ENCODE measurements around the gene DRD4.

The DRD4 gene

GRCh38 chr11:636511-637332 lies at the start of gene DRD4:
Gene DRD4 (plus strand): TSS chr11:637269. CDS start chr11:637305, 36 bp downstream.
- no peak for DNase-seq

GRCh38 chr11:587546-587945 lies 49.5 kb upstream of the DRD4 start:
- no peak for DNase-seq

GRCh38 chr11:587978-588380 lies 49.1 kb upstream of the DRD4 start:
- DNase-seq = no peak

- no peak for DNase-seq
Observed at GRCh38 chr11:589798-590197, 47.3 kb upstream of the DRD4 start.

- DNase-seq = no peak
Observed at GRCh38 chr11:590997-591396, 46.1 kb upstream of the DRD4 start.

- no peak for DNase-seq
Observed at GRCh38 chr11:592501-592900, 44.6 kb upstream of the DRD4 start.

- no peak for DNase-seq
Observed at GRCh38 chr11:592918-593317, 44.2 kb upstream of the DRD4 start.

GRCh38 chr11:593347-593746 lies 43.7 kb upstream of the DRD4 start:
- no peak for DNase-seq

- DNase-seq = no peak
Observed at GRCh38 chr11:595400-595799, 41.7 kb upstream of the DRD4 start.

GRCh38 chr11:596374-596773 lies 40.7 kb upstream of the DRD4 start:
- DNase-seq = no peak

GRCh38 chr11:597166-597725 lies 39.8 kb upstream of the DRD4 start:
- DNase-seq = no peak

GRCh38 chr11:598005-598680 lies 38.9 kb upstream of the DRD4 start:
- no peak for DNase-seq

- no peak for DNase-seq
Observed at GRCh38 chr11:601573-602245, 35.4 kb upstream of the DRD4 start.

- no peak for DNase-seq
Observed at GRCh38 chr11:603154-603553, 33.9 kb upstream of the DRD4 start.

GRCh38 chr11:605286-606129 lies 31.6 kb upstream of the DRD4 start:
- no peak for DNase-seq

GRCh38 chr11:606245-606644 lies 30.8 kb upstream of the DRD4 start:
- no peak for DNase-seq

- no peak for DNase-seq
Observed at GRCh38 chr11:607020-607780, 29.9 kb upstream of the DRD4 start.

- no peak for DNase-seq
Observed at GRCh38 chr11:607971-608659, 29.0 kb upstream of the DRD4 start.

- no peak for DNase-seq
Observed at GRCh38 chr11:608791-609251, 28.2 kb upstream of the DRD4 start.

GRCh38 chr11:609341-609811 lies 27.7 kb upstream of the DRD4 start:
- no peak for DNase-seq

Data from NCI-H2029 treated with DMSO at 0.1 percent for 48 hours (cell line).